ENCODE measurements around the gene SERPINA1.
A peak's percentile ranks its signal among the peaks of the same experiment; 100 is the strongest.
"Not testable (repeated sequence)": the region's sequence is repeated elsewhere in the genome, so short reads cannot be mapped to it uniquely, and the experiment has no call there.

SERPINA1 gene

GRCh38 chr14:94388384-94389103 is at the start of gene SERPINA1:
Gene SERPINA1, minus strand, starts transcription at chr14:94388602. Its CDS starts 5,365 bp downstream, at chr14:94383237.
- no peak for DNase-seq (ENCODE audit: low read depth)

DNA sequence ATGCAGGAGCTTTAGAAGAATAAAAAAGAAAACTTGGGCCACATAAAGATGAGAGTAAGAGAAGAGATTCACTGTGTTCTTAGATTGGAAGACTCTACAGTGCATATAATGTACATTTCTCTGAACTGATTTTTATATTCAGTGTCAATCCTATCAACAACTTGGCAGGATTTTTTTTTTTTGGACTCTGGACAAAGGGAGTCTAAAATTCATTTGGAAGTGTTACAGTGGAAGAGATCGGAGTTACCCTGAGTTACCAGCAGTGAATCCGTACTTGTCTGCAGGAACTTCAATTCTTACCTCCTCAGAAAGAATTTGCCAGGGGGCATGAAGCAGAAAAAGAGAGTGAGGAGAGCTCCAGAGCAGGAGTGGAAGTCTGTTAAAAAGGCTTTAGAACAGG is 40.2 kb upstream of the SERPINA1 start:
- no peak for DNase-seq (ENCODE audit: low read depth)

DNA sequence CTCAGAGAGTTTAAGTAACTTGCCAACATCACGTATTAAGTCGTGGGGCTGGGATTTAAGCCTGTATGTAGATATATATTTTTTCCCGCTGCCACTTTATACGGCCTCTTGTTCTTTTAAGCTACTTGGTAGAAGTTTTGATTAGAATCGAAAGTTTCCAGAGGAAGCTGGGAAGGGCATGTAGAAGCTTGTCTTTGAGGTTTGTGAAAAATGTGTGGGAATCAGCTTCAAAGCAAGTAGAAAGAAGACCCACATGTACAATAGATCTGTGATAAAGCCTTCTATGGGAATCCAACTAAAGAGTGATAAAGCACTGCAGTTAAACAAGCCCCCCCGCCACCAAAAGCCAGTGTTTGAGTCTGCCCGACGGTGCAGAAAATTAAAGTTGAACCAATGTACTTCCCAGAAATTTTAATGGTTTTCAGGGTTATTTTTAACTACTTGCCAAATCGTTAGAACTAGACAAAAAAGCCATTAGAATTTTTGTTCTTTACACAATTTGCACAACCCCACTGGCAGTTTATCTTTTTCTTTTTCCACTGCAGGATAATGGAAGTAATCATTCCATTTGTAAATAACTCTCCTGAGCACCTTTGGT is 38.7 kb upstream of the SERPINA1 start:
- DNase-seq (ENCODE audit: low read depth), result no peak

- no peak for DNase-seq (ENCODE audit: low read depth)
These were observed 38.1 kb upstream of the SERPINA1 start for GRCh38 chr14:94426526-94426925.

GRCh38 chr14:94424371-94424770 is 36.0 kb upstream of the SERPINA1 start:
- no peak for DNase-seq (ENCODE audit: low read depth)

GRCh38 chr14:94423453-94424056 is 35.2 kb upstream of the SERPINA1 start:
- DNase-seq (ENCODE audit: low read depth), result peak; percentile 4

DNA sequence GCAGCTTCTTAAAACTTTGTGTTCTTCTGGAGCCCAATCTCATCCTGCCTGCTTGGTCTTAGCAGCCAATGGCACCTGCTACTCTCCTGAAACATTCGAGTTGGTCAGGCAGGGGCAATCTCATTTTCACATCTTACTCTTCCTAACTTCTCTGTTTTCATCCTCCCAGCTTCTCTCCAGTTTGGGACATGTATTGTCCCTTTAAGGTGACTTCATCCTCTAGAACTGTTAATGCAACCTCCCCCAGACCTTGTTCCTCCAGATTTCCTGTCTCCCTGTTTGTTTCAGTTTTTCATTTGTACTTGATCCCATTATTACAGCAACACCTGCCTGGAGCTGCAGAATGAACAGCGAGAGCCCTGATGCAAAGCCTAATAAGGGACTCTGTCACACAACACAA is 32.9 kb upstream of the SERPINA1 start:
- DNase-seq (ENCODE audit: low read depth), result no peak

DNA sequence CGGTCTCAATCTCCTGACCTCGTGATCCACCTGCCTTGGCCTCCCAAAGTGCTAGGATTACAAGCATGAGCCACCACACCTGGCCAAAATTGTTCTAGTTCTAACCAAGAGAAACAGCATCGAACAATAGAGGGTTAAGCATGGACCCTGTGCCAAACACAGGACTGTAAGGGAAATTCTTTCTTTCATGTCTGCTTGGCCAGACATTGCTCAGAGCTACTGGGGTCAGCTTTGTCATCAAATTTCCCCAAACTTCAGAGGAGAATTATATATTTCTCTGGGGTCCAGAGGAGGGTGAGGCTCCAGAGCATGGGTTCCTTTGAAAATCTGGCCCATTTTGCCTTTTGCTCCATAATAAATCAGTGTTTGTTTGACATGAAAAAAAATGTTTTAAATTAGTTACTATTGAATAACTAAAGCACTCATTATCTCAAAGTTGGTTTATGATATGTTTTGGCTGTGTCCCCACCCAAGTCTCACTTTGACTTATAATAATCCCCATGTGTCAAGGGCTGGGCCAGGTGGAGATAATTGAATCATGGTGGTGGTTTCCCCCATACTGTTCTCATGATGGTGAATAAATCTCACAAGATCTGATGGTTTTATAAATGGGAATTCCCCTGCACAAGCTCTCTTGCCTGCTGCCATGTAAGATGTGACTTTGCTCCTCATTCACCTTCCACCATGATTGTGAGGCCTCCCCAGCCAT is 29.2 kb upstream of the SERPINA1 start:
- not testable (repeated sequence) for DNase-seq (ENCODE audit: low read depth)

GRCh38 chr14:94412671-94413638 is 24.6 kb upstream of the SERPINA1 start:
- DNase-seq (ENCODE audit: low read depth), result no peak

DNA sequence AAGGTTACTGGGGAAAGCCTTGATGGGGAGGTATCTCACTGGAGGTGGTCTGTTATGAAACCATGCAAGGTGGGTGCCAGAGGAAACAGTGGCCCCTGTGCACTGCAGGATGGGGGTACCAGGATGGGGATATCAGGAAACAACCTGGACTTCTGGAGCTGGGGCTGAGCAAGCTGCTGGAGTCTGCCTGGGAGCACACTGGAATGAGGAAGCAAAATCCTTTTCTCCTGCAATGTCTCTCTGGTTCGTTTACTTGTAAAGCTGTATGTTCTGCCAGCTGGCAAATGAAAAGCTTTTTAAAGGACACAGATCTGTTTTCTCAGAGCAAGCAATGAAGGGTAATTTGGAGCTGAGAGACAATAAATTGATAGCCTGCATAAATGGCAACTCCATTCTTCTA is 23.2 kb upstream of the SERPINA1 start:
- DNase-seq (ENCODE audit: low read depth), result no peak

- not testable (repeated sequence) for DNase-seq (ENCODE audit: low read depth)
These were observed 21.0 kb upstream of the SERPINA1 start for GRCh38 chr14:94409430-94409829.

- DNase-seq (ENCODE audit: low read depth), result no peak
These were observed 20.2 kb upstream of the SERPINA1 start for GRCh38 chr14:94408546-94409095.

DNA sequence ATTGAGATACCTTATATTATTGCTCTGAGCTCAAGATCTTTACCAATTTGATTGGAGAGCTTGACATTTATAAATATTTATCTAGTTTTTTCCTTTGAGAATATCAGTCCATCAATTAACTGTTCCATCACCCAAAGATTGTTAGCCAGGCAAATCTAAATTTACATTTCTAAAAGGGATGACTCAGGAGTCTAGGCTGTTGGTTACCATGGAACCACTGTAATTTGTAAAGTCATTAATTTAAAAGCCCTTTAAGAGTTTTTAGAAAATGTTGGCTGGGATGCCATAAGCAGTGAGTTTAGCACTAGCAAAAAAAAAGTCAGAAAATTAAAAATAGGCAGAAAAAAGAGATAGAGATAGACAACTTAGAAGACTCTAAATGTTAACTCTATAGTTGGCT is 19.5 kb upstream of the SERPINA1 start:
- no peak for DNase-seq (ENCODE audit: low read depth)

GRCh38 chr14:94406910-94407309 is 18.5 kb upstream of the SERPINA1 start:
- DNase-seq (ENCODE audit: low read depth), result no peak

GRCh38 chr14:94405486-94405885 is 17.1 kb upstream of the SERPINA1 start:
- no peak for DNase-seq (ENCODE audit: low read depth)

- DNase-seq (ENCODE audit: low read depth), result no peak
These were observed 16.2 kb upstream of the SERPINA1 start for GRCh38 chr14:94404561-94404960.

DNA sequence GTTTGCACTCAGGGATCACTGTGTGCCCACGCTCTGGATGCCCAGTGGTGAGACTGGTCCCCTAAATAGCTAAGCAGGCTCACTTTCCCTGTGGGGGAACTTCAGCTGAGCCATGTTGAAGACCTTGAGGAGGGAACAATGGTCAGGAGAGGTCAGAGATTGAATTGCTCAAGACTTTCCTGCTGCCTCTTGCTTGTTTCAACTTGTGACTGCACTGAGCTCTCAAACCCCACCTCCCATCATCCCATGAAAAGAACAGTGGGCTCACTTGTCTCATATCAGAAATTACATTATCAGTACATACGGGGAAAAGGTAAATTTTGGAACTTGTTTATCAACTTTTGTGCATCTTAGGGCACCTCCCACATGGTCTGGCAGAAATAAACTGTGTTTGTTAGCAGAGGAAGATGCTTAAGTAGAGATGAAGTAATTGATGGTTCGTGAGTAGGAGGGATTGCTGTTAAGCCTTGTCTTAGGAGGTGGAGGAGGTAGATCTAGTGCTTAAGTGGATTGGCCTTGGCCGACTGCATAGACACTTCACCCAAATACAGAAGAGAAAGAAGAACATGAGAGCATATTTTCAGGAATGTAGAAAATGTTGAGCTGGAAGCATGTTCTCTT is 15.0 kb upstream of the SERPINA1 start:
- DNase-seq (ENCODE audit: low read depth), result no peak

GRCh38 chr14:94401083-94401482 is 12.7 kb upstream of the SERPINA1 start:
- no peak for DNase-seq (ENCODE audit: low read depth)

DNA sequence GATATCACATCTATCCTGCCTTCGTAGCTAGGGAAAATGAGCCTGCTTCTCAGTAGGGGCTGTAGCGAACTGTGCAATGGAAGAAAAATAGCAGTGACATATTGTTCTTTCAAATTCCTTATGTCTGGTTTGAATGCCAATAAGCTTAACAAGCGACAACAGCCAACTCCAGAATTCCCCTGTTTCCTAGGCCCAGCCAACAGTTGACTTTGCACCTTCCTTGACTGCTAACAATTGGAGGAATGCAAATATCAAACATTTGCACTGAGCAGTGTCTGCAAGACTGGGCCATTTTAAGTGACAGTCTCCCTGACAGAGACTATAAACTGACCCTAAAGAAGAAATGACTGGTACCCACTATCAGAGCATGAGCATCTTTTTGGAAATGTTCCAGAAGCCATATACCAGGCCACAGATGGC is 12.0 kb upstream of the SERPINA1 start:
- no peak for DNase-seq (ENCODE audit: low read depth)

DNA sequence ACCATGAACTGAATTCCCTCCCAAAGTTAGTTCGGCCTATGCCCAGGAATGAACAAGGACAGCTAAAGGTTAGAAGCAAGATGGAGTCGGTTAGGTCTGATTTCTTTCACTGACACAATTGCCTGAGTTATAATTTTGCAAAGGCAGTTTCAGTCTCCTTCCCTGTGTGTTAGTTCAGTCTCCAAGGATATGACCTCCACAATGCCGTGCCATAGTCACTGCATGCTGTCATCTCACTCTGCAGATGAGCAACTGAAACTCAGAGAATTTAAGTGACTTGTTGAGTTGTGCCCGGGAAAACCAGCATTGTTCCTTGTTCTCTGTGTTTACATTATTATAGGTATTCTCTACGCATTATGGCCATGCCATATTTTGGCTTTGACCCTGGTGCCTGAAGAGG is 10.1 kb upstream of the SERPINA1 start:
- no peak for DNase-seq (ENCODE audit: low read depth)

DNA sequence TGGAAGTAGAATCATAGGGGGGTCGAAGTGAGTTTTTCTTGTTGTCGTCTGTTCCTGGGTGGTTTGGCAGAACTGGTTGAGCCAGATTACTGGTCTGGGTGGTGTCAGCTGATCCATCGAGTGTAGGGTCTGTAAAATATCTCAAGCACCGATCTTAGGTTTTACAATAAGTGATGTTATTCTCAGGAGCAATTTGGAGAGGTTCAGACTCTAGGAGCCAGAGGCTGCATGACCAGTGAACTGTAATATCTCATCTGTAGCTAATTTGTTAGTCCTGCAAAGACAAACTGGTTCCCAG is 9.7 kb upstream of the SERPINA1 start:
- no peak for DNase-seq (ENCODE audit: low read depth)
